ENCODE results near the gene CDK5RAP3.
A peak's percentile ranks its signal among the peaks of the same experiment; 100 is the strongest.

Gene CDK5RAP3

GRCh38 chr17:47949946-47950345 is 21.0 kb upstream of the CDK5RAP3 start:
- Histone ChIP-seq H3K9me3 (ENCODE audit: control insufficient read depth in 1 of 2, low read length in 2 of 2) (no peaks in the 10 kb centered on the region), H3K4me3 (ENCODE audit: low read depth in 1 of 2, low read length in 2 of 2) (peak overlapping the region in 1 of 2 donors; percentile 18), H3K27ac (ENCODE audit: low read length) (peak overlapping the region; percentile 71), H3K27me3 (ENCODE audit: low read depth, low read length) (no peaks in the 10 kb centered on the region), H3K36me3 (ENCODE audit: control insufficient read depth in 1 of 2, insufficient read depth in 2 of 2, low read length in 2 of 2) (peaks cover 18 to 26% of the 10 kb centered on the region in 2 donors), H3K4me1 (ENCODE audit: control insufficient read depth in 1 of 2, insufficient read depth in 2 of 2, low read length in 2 of 2) (peaks cover 6 to 15% of the 10 kb centered on the region in 2 donors)

GRCh38 chr17:47950448-47950847 is 20.5 kb upstream of the CDK5RAP3 start:
- Histone ChIP-seq H3K36me3 (ENCODE audit: control insufficient read depth in 1 of 2, insufficient read depth in 2 of 2, low read length in 2 of 2) (peaks cover 13 to 21% of the 10 kb centered on the region in 2 donors), H3K4me3 (ENCODE audit: low read depth in 1 of 2, low read length in 2 of 2) (no peak overlapping the region), H3K27me3 (ENCODE audit: low read depth, low read length) (no peaks in the 10 kb centered on the region), H3K27ac (ENCODE audit: low read length) (peak overlapping the region; percentile 71), H3K9me3 (ENCODE audit: control insufficient read depth in 1 of 2, low read length in 2 of 2) (no peaks in the 10 kb centered on the region), H3K4me1 (ENCODE audit: control insufficient read depth in 1 of 2, insufficient read depth in 2 of 2, low read length in 2 of 2) (peaks cover 6 to 15% of the 10 kb centered on the region in 2 donors)

GRCh38 chr17:47952171-47953021 is 18.5 kb upstream of the CDK5RAP3 start:
- Histone ChIP-seq H3K9me3 (ENCODE audit: control insufficient read depth in 1 of 2, low read length in 2 of 2) (no peaks in the 10 kb centered on the region), H3K4me3 (ENCODE audit: low read depth in 1 of 2, low read length in 2 of 2) (no peak overlapping the region), H3K27me3 (ENCODE audit: low read depth, low read length) (no peaks in the 10 kb centered on the region), H3K36me3 (ENCODE audit: control insufficient read depth in 1 of 2, insufficient read depth in 2 of 2, low read length in 2 of 2) (peaks cover 0 to 9% of the 10 kb centered on the region in 2 donors), H3K27ac (ENCODE audit: low read length) (peak overlapping the region; percentile 52), H3K4me1 (ENCODE audit: control insufficient read depth in 1 of 2, insufficient read depth in 2 of 2, low read length in 2 of 2) (peaks cover 6 to 9% of the 10 kb centered on the region in 2 donors)

DNA sequence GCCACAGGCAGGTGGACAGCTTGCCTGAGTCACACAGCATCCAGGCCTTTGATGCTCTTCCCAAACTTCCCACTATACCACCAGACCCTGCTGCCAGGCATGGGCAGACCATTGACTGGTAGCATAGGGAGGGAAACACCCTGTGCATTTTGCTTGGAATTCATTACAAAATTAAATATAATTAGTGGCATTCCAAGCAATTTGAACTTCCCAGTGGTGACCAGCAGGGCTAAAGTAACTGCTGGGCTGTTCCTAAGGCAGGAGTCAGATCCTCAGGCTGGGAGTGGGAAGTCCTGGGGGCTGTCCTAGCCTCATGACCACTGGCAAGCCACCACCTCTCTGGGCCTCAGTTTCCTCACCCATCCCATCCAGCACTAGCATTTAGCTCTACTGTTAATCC is 17.0 kb upstream of the CDK5RAP3 start:
- peak overlapping the region; percentile 96 for H3K27ac ChIP-seq (ENCODE audit: low read length)
- H3K27me3 ChIP-seq (ENCODE audit: low read depth, low read length) = no peaks in the 10 kb centered on the region
- peaks cover 4 to 6% of the 10 kb centered on the region in 2 donors for H3K4me1 ChIP-seq (ENCODE audit: control insufficient read depth in 1 of 2, insufficient read depth in 2 of 2, low read length in 2 of 2)
- H3K36me3 ChIP-seq (ENCODE audit: control insufficient read depth in 1 of 2, insufficient read depth in 2 of 2, low read length in 2 of 2) = peaks cover 0 to 9% of the 10 kb centered on the region in 2 donors
- H3K4me3 ChIP-seq (ENCODE audit: low read depth in 1 of 2, low read length in 2 of 2) = peak overlapping the region in 1 of 2 donors; percentile 66
- H3K9me3 ChIP-seq (ENCODE audit: control insufficient read depth in 1 of 2, low read length in 2 of 2) = no peaks in the 10 kb centered on the region

- Histone ChIP-seq H3K27me3 (ENCODE audit: low read depth, low read length) (no peaks in the 10 kb centered on the region), H3K9me3 (ENCODE audit: control insufficient read depth in 1 of 2, low read length in 2 of 2) (no peaks in the 10 kb centered on the region), H3K27ac (ENCODE audit: low read length) (peak overlapping the region; percentile 96), H3K4me3 (ENCODE audit: low read depth in 1 of 2, low read length in 2 of 2) (peak overlapping the region in 1 of 2 donors; percentile 64), H3K36me3 (ENCODE audit: control insufficient read depth in 1 of 2, insufficient read depth in 2 of 2, low read length in 2 of 2) (peaks cover 0 to 5% of the 10 kb centered on the region in 2 donors), H3K4me1 (ENCODE audit: control insufficient read depth in 1 of 2, insufficient read depth in 2 of 2, low read length in 2 of 2) (no peaks in the 10 kb centered on the region)
These were observed 15.1 kb upstream of the CDK5RAP3 start for GRCh38 chr17:47955497-47956461.

DNA sequence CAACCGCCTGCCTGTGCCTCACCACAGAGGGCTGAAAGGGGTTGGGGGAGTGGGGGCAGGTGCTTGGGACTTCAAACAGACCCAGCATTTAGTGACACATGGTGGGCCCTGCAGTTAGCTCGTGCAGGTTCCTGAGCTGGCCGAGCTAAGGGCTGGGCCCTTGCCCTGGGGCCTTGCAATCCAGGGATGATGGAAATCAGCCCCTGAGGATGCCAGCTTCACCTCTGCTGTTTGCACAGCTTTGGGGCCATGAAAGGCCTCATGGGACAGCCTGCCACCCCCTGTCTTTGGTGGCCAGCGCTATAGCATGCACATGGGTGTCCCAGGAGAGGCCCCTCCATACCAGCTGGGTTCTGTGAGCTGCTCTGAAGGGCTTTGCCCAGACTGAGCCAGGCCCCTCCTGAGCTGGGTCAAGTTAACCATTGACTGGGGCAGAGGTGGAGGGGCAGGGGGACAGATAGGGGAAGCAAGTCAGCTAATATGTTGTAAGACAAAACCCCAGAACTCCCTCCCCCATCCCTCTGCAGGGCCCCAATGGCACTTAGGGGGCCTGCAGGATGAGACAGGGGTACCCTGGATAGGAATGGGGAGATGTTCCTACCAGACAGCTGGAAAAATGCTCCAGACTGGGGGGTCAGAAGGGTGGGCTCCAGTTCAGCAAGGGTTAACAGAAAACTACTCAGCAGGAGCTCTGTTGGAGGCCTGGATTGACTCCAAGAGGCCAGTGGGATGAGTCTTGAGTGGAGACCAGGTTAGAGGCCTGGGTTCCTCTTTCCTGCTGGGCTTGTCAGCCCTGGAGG is 13.9 kb upstream of the CDK5RAP3 start:
- no peaks in the 10 kb centered on the region for H3K9me3 ChIP-seq (ENCODE audit: control insufficient read depth in 1 of 2, low read length in 2 of 2)
- peak overlapping the region; percentile 96 for H3K27ac ChIP-seq (ENCODE audit: low read length)

DNA sequence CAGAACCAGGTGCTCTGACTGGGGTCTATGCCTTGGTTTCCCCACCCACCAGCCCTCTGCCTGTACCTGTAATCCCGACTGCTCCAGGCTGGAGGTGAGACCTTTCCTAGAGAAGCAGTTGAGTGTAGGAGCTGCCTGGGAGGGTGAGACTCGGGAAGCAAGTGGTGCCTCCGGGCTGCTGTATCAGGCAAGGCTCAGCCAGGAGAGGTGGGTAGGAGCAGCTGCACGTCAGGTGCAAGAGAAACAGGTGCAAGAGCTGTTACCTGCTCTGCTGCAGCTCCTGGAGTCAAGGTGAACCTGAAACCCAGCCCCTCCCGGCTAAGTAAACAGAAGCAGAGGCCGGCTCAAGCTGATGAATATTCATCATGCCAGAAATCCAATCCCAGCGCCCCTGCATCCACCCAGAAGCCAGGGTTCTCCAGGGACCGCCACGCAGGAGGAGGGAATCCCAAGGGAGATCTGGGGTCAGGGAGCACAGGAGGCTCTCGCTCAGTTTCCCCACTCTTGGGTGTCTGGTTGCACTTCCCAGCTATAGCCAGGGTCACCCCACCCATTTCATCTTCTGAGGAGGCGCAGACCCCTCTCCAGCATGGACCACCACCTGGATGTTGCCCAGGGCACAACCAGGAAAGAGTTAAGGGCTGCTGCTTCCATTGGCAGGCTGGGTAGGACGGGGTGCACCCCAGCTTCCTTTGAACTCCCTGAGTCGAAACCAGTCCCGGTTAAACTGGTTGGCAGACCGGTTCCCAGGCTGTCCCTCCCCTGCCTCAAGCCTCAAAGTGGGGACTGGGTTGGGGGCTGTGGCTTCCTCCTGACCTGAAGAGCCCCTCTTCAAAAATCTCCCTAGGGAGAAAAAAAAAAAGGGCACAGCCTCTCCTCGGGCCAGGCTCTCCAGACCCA is 13.1 kb upstream of the CDK5RAP3 start, which contains the start of gene PRR15L:
Gene PRR15L, minus strand, starts transcription at position 293 of the 900 bp plus-strand sequence. CDS start 4,649 bp downstream, outside the sequence.
- Histone ChIP-seq H3K27ac (ENCODE audit: low read length) (peak within 1 kb of the TSS; percentile 96), H3K4me3 (ENCODE audit: low read depth in 1 of 2, low read length in 2 of 2) (peak within 1 kb of the TSS in 1 of 2 donors; percentile 64), H3K4me1 (ENCODE audit: control insufficient read depth in 1 of 2, insufficient read depth in 2 of 2, low read length in 2 of 2) (no peaks in the 10 kb centered on the region), H3K9me3 (ENCODE audit: control insufficient read depth in 1 of 2, low read length in 2 of 2) (no peaks in the 10 kb centered on the region), H3K36me3 (ENCODE audit: control insufficient read depth in 1 of 2, insufficient read depth in 2 of 2, low read length in 2 of 2) (no peaks in the 10 kb centered on the region), H3K27me3 (ENCODE audit: low read depth, low read length) (no peaks in the 10 kb centered on the region)

More for the DNA sequence above, 13.9 kb upstream of the CDK5RAP3 start:
- peaks cover 0 to under 1% of the 10 kb centered on the region in 2 donors for H3K36me3 ChIP-seq (ENCODE audit: control insufficient read depth in 1 of 2, insufficient read depth in 2 of 2, low read length in 2 of 2)
- H3K4me3 ChIP-seq (ENCODE audit: low read depth in 1 of 2, low read length in 2 of 2) = peak overlapping the region in 1 of 2 donors; percentile 64
- H3K4me1 ChIP-seq (ENCODE audit: control insufficient read depth in 1 of 2, insufficient read depth in 2 of 2, low read length in 2 of 2) = no peaks in the 10 kb centered on the region
- no peaks in the 10 kb centered on the region for H3K27me3 ChIP-seq (ENCODE audit: low read depth, low read length)

DNA sequence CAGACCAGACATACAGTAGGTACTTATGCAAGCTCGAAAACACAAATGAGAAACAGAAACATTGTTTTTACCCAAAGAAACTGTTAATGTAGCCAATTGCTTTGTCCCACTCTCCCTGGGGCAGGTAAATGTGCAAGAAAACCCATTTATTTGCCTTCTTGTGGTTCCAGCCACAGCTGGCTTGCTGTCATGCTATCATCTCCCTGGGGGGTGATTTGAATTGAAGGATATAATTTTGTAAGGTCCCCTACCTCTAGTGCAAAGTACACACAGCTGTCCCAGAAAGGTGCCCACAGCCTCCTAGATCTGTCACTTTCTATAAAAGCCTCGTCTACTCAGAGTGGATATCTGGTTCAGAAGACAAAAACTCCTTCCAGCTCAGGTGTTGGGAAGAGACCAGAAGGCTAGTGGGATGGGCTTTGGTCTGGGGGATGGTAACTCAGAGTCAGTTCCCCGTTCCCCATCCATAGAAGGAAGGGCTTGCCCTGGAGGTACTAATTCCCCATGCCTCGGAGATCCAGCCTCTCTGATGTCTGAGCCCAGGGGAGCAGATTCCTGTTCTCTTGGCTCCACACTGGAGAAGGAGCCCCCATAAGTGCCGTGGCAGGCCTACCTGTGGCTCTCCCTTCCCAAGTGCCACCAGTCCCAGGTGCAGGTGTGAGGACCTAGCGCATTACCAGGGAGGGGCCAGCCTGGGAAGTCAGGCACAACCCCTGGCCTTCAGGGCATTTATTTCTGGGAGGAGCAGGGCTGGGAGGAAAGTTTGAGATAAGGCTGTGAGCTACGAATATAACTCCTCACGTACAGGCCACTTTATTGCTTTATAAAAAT is 10.9 kb upstream of the CDK5RAP3 start:
- no peaks in the 10 kb centered on the region for H3K9me3 ChIP-seq (ENCODE audit: control insufficient read depth in 1 of 2, low read length in 2 of 2)
- peaks cover 0 to under 1% of the 10 kb centered on the region in 2 donors for H3K4me1 ChIP-seq (ENCODE audit: control insufficient read depth in 1 of 2, insufficient read depth in 2 of 2, low read length in 2 of 2)
- H3K27me3 ChIP-seq (ENCODE audit: low read depth, low read length) = no peaks in the 10 kb centered on the region
- H3K27ac ChIP-seq (ENCODE audit: low read length) = peak overlapping the region; percentile 96
- H3K36me3 ChIP-seq (ENCODE audit: control insufficient read depth in 1 of 2, insufficient read depth in 2 of 2, low read length in 2 of 2) = no peaks in the 10 kb centered on the region
- H3K4me3 ChIP-seq (ENCODE audit: low read depth in 1 of 2, low read length in 2 of 2) = peak overlapping the region in 1 of 2 donors; percentile 37

- Histone ChIP-seq H3K9me3 (ENCODE audit: control insufficient read depth in 1 of 2, low read length in 2 of 2) (no peaks in the 10 kb centered on the region), H3K4me3 (ENCODE audit: low read depth in 1 of 2, low read length in 2 of 2) (no peak overlapping the region), H3K4me1 (ENCODE audit: control insufficient read depth in 1 of 2, insufficient read depth in 2 of 2, low read length in 2 of 2) (peaks cover 0 to 6% of the 10 kb centered on the region in 2 donors), H3K36me3 (ENCODE audit: control insufficient read depth in 1 of 2, insufficient read depth in 2 of 2, low read length in 2 of 2) (no peaks in the 10 kb centered on the region), H3K27ac (ENCODE audit: low read length) (no peak overlapping the region), H3K27me3 (ENCODE audit: low read depth, low read length) (no peaks in the 10 kb centered on the region)
These were observed 9.5 kb upstream of the CDK5RAP3 start for GRCh38 chr17:47961406-47961805.

Data from muscle layer of duodenum (tissue), 2 donors.